ENCODE measurements around the gene SIGLEC5. TPM values are rescaled to one million over a fixed set of nuclear protein-coding genes. Genes with fewer than 3 reads are reported as not detected.

SIGLEC5 gene
- total RNA-seq, 1 experiment from 2014 or later: not detected

DNA sequence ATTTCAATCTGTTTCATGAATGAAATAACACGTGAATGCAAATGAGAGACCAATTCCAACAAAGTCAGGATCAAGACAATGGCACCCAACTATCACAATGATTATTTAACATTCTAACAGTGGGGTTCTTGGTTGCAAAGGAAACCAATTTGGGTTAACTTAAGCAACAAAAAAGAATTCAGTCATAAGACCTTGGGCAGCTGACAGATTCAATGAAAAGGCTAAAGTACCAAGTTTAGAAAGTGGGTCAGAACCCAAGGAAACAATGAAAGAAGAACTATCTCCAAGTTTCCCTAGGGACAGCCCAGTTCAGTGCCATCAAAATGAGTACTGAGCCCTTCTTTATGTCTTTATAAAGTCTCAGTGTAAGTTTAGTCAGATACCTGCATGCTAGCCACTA is 33.9 kb upstream of the SIGLEC5 start:
- no TSS peak for BruUV-seq (replicated peaks)
- TF ChIP-seq, protein P1, sequence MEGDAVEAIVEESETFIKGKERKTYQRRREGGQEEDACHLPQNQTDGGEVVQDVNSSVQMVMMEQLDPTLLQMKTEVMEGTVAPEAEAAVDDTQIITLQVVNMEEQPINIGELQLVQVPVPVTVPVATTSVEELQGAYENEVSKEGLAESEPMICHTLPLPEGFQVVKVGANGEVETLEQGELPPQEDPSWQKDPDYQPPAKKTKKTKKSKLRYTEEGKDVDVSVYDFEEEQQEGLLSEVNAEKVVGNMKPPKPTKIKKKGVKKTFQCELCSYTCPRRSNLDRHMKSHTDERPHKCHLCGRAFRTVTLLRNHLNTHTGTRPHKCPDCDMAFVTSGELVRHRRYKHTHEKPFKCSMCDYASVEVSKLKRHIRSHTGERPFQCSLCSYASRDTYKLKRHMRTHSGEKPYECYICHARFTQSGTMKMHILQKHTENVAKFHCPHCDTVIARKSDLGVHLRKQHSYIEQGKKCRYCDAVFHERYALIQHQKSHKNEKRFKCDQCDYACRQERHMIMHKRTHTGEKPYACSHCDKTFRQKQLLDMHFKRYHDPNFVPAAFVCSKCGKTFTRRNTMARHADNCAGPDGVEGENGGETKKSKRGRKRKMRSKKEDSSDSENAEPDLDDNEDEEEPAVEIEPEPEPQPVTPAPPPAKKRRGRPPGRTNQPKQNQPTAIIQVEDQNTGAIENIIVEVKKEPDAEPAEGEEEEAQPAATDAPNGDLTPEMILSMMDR (IDR thresholded peaks at IDR 0.05; ENCODE audit: unreplicated experiment): no peak
- Mint-ChIP-seq H3K27me3 (ENCODE audit: unreplicated experiment) (peaks cover 56% of the 10 kb centered on the region), H3K9me3 (ENCODE audit: low read depth, unreplicated experiment) (no peaks in the 10 kb centered on the region), H3K4me3 (ENCODE audit: low read depth, unreplicated experiment) (no peak overlapping the region), H3K36me3 (ENCODE audit: insufficient read depth, unreplicated experiment) (no peaks in the 10 kb centered on the region), H3K27ac (ENCODE audit: unreplicated experiment) (no peak overlapping the region), H3K4me1 (ENCODE audit: low read depth, unreplicated experiment) (no peaks in the 10 kb centered on the region)
- CTCF ChIA-PET: no interaction called here
- intact Hi-C loops (cut with micrococcal nuclease; ENCODE audit: unreplicated experiment): loop anchor here (5.0 kb wide), 2 partner anchors 327 to 507 kb away; no protein-coding TSS in a partner anchor
- DNase-seq: no peak

DNA sequence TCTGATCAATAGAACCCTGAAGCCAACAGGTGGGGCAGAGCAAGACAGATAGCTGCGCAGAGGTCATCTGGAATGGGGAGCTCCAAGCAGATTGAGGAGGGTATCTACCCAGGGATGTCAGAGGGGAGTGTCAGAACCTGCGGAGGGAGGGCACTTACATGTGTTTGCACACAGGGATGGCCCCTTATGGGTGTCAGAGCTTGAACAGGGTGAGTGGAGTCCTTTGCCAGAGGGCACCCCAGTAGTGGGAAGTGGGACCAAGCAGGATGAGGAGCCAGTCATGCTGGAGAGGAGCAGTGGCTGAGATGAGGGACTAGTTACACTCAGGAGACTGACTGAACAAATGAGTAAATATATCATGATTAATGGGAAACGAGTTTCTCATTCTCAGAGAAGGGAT is 33.4 kb upstream of the SIGLEC5 start:
- CTCF ChIA-PET: interaction anchor here (0.7 kb wide), 1 partner anchor 23 kb away, joined by 3 read pairs; no protein-coding TSS in a partner anchor
- Mint-ChIP-seq H3K27ac (ENCODE audit: unreplicated experiment) (no peak overlapping the region), H3K27me3 (ENCODE audit: unreplicated experiment) (peaks cover 56% of the 10 kb centered on the region), H3K9me3 (ENCODE audit: low read depth, unreplicated experiment) (no peaks in the 10 kb centered on the region), H3K4me1 (ENCODE audit: low read depth, unreplicated experiment) (no peaks in the 10 kb centered on the region), H3K4me3 (ENCODE audit: low read depth, unreplicated experiment) (no peak overlapping the region), H3K36me3 (ENCODE audit: insufficient read depth, unreplicated experiment) (no peaks in the 10 kb centered on the region)
- no TSS peak for BruUV-seq (replicated peaks)
- DNase-seq: no peak
- TF ChIP-seq, protein P1 (IDR thresholded peaks at IDR 0.05; ENCODE audit: unreplicated experiment): no peak
- intact Hi-C loops (cut with micrococcal nuclease; ENCODE audit: unreplicated experiment): loop anchor here (5.0 kb wide), 2 partner anchors 326 to 506 kb away; no protein-coding TSS in a partner anchor

DNA sequence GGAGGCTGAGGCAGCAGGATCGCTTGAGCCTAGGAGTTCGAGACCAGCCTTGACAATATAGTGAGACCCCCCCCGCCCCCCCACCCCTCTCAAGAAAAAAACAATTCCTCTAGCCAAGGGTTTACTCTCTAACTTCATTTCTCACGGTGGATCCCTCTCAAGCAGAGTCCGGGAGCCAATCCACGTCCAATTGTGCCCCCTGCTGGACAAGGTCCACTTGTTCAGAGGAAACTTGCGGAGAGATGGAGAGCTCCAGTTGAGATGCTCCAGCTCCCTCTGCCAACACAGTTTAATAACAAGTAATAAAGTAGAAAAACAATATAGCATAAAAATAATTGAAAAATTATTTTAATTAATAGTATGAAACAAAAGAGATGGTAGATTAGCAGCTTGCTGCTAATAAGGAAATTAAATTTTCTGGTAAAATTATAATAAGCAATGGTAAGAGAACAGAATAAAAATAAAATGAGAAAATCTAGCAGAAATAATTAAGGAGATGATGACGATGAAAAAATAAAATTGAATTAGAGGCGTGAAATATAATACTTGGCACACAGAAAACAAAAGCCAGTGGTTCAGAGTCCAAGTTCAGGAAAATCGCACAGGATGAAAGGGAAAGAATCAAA is 30.9 kb upstream of the SIGLEC5 start:
- TF ChIP-seq, protein P1 (IDR thresholded peaks at IDR 0.05; ENCODE audit: unreplicated experiment): peak; percentile 53
- Mint-ChIP-seq H3K27ac (ENCODE audit: unreplicated experiment) (no peak overlapping the region), H3K27me3 (ENCODE audit: unreplicated experiment) (peaks cover 59% of the 10 kb centered on the region), H3K4me1 (ENCODE audit: low read depth, unreplicated experiment) (peaks cover 10% of the 10 kb centered on the region), H3K36me3 (ENCODE audit: insufficient read depth, unreplicated experiment) (no peaks in the 10 kb centered on the region), H3K9me3 (ENCODE audit: low read depth, unreplicated experiment) (no peaks in the 10 kb centered on the region), H3K4me3 (ENCODE audit: low read depth, unreplicated experiment) (no peak overlapping the region)
- no TSS peak for BruUV-seq (replicated peaks)
- CTCF ChIA-PET: interaction anchor here (0.6 to 1.7 kb wide), 16 partner anchors 8 to 402 kb away, joined by 3 to 10 read pairs (median 4); no protein-coding TSS in a partner anchor
- intact Hi-C loops (cut with micrococcal nuclease; ENCODE audit: unreplicated experiment): loop anchor here (2.0 to 5.0 kb wide), 3 partner anchors 122 to 504 kb away; no protein-coding TSS in a partner anchor
- peak; percentile 82 for DNase-seq

DNA sequence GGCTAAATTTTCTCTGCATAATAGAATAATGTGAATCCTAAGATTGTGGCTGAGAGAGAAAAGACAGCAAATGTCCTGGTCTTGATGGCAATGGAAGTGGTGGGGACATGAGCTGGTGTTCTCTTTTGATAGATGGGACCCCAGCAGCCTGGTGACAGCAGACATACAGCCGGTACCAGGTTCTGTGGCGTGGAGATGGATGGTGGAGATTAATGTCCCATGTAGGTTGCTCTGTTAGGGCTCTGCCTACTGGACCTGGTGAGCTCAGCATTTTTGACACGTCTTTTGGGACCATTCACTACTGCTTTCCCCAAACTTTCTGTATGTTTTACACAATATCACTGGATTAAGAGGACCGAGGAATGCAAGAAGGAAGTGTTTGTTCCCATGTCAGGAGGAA is 24.6 kb upstream of the SIGLEC5 start:
- Mint-ChIP-seq H3K27ac (ENCODE audit: unreplicated experiment) (no peak overlapping the region), H3K4me3 (ENCODE audit: low read depth, unreplicated experiment) (no peak overlapping the region), H3K4me1 (ENCODE audit: low read depth, unreplicated experiment) (peaks cover 10% of the 10 kb centered on the region), H3K27me3 (ENCODE audit: unreplicated experiment) (peaks cover 68% of the 10 kb centered on the region), H3K9me3 (ENCODE audit: low read depth, unreplicated experiment) (no peaks in the 10 kb centered on the region), H3K36me3 (ENCODE audit: insufficient read depth, unreplicated experiment) (no peaks in the 10 kb centered on the region)
- no peak for DNase-seq
- no TSS peak for BruUV-seq (replicated peaks)
- intact Hi-C loops (cut with micrococcal nuclease; ENCODE audit: unreplicated experiment): loop anchor here (5.0 to 10.0 kb wide), 2 partner anchors 32 to 100 kb away; no protein-coding TSS in a partner anchor
- CTCF ChIA-PET: interaction anchor here (0.5 to 1.2 kb wide), 2 partner anchors 49 to 233 kb away, joined by 3 to 5 read pairs; no protein-coding TSS in a partner anchor
- TF ChIP-seq, protein P1 (IDR thresholded peaks at IDR 0.05; ENCODE audit: unreplicated experiment): no peak

Data from Calu3 (cell line).